Measurements from ENCODE around the gene OR51A2.
A peak's percentile ranks its signal among the peaks of the same experiment; 100 is the strongest.
"Not testable (repeated sequence)": the region's sequence is repeated elsewhere in the genome, so short reads cannot be mapped to it uniquely, and the experiment has no call there.

The OR51A2 gene

GRCh38 chr11:4955613-4956012, at the start of gene OR51A2:
Gene OR51A2, minus strand, starts transcription at chr11:4955713. Its CDS starts 0 bp downstream, at chr11:4955713.
- DNase-seq (ENCODE audit: low read depth); H3K4me3 ChIP-seq (ENCODE audit: low read depth, low read length): not testable (repeated sequence)

- peak; percentile 82 for DNase-seq (ENCODE audit: low read depth)
- peak; percentile 78 for TF ChIP-seq CTCF (conservative IDR thresholded peaks at IDR 0.05; ENCODE audit: low read depth, low read length)
- no peak overlapping the region for H3K4me3 ChIP-seq (ENCODE audit: low read depth, low read length)
Measured at GRCh38 chr11:5004424-5005274, 49.1 kb upstream of the OR51A2 start.

- no peak for DNase-seq (ENCODE audit: low read depth)
- TF ChIP-seq CTCF (conservative IDR thresholded peaks at IDR 0.05; ENCODE audit: low read depth, low read length): no peak
- no peak within 1 kb of the TSS for H3K4me3 ChIP-seq (ENCODE audit: low read depth, low read length)
Measured at GRCh38 chr11:4994551-4994950, 39.0 kb upstream of the OR51A2 start, which contains the start of gene OR51L1. Gene OR51L1, plus strand, starts transcription at chr11:4994851. Its CDS starts 4,132 bp downstream, at chr11:4998983.

- TF ChIP-seq CTCF (conservative IDR thresholded peaks at IDR 0.05; ENCODE audit: low read depth, low read length): peak; percentile 69
Measured at GRCh38 chr11:4991060-4991459, 35.5 kb upstream of the OR51A2 start.

GRCh38 chr11:4983841-4984240, 28.3 kb upstream of the OR51A2 start:
- no peak overlapping the region for H3K4me3 ChIP-seq (ENCODE audit: low read depth, low read length)
- no peak for TF ChIP-seq CTCF (conservative IDR thresholded peaks at IDR 0.05; ENCODE audit: low read depth, low read length)
- no peak for DNase-seq (ENCODE audit: low read depth)

More at GRCh38 chr11:4991060-4991459, 35.5 kb upstream of the OR51A2 start:
- no peak overlapping the region for H3K4me3 ChIP-seq (ENCODE audit: low read depth, low read length)
- DNase-seq (ENCODE audit: low read depth): peak; percentile 56

GRCh38 chr11:4982678-4983077, 27.2 kb upstream of the OR51A2 start:
- DNase-seq (ENCODE audit: low read depth): no peak
- TF ChIP-seq CTCF (conservative IDR thresholded peaks at IDR 0.05; ENCODE audit: low read depth, low read length): no peak
- H3K4me3 ChIP-seq (ENCODE audit: low read depth, low read length): no peak overlapping the region

GRCh38 chr11:4979036-4979435, 23.5 kb upstream of the OR51A2 start:
- no peak for DNase-seq (ENCODE audit: low read depth)
- TF ChIP-seq CTCF (conservative IDR thresholded peaks at IDR 0.05; ENCODE audit: low read depth, low read length): no peak
- no peak overlapping the region for H3K4me3 ChIP-seq (ENCODE audit: low read depth, low read length)

All from choroid plexus epithelial cell (primary cell).